T-helper 1 cell (primary cell): ENCODE data around the gene YJU2.
"Not testable (repeated sequence)": the region's sequence is repeated elsewhere in the genome, so short reads cannot be mapped to it uniquely, and the experiment has no call there.

Experiments
- DNase-seq, 5 donors: peaks; one replicate each; pipeline ENCODE4 v3.0.0-alpha.2; 2012 to 2020

The YJU2 gene

DNA sequence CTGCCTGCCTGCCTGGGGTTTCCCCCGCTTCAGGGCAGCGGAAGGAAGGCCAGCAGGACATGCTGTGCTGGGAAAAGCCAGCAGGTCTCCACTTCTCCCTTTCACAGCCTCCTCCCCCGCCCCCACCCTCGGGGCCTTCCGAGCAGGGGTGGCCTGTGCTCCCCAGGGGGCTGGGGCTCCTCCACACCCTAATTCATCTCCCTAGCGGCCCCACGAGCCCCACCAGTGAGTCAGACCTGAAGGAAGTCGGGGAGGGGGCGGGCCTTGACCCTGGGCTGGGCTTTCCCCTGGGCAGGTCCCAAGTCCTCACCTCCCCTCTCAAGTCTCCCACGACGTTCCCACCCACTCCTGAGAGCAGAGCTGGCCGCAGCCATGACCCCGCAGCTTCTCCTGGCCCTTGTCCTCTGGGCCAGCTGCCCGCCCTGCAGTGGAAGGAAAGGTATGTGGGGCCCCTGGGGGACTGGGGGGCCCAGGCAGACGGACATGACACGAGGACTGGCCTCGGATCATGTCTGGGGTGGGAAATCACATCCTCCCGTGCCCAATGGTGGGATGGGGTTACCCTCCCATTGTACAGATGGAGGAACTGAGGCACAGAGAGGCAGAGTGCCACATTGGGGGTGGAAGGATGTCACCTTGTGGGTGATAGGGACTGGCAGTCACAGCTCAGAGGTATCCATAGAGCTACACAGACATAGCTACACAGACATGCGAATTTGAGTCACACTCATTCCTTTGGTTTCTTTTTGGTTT lies 17.5 kb upstream of the YJU2 start, which contains the start of gene EBI3:
Gene EBI3, plus strand, starts transcription at position 345 of the 753 bp plus-strand sequence. Its CDS starts 28 bp downstream, at position 373.
- peak in 1 of 5 donors; percentile 43 for DNase-seq

DNA sequence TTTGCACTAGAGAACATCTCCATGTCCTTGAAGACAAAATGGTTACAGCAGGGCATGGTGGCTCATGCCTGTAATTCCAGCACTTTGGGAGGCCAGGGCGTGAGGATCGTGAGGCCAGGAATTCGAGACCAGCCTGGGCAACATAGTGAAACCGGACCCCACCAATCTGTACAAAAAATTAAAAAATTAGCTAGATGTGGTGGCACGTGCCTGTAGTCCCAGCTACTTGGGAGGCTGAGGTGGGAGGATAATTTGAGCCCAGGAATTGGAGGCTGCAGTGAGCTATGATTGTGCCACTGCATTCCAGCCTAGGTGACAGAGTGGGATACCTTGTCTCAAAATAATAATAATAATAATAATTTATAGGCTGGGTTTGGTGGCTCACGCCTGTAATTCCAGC lies 16.6 kb upstream of the YJU2 start:
- not testable (repeated sequence) for DNase-seq

DNA sequence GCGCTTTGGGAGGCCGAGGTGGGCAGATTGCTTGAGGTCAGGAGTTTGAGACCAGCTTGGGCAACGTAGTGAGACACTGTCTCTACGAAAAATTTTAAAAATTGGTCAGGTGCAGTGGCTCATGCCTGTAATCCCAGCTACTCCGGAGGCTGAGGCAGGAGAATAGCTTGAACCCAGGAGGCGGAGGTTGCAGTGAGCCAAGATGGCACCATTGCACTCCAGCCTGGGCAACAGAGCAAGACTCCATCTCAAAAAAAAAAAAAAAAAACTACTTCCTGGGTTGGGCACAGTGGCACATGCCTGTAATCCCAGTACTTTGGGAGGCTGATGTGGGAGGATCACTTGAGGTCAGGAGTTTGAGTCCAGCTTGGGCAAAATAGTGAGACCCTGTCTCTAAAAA lies 15.4 kb upstream of the YJU2 start:
- DNase-seq: not testable (repeated sequence)

- DNase-seq: not testable (repeated sequence)
Measured at GRCh38 chr19:4232139-4232538, 14.7 kb upstream of the YJU2 start.

- DNase-seq: no peak
Measured at GRCh38 chr19:4232614-4233281, 14.1 kb upstream of the YJU2 start.

GRCh38 chr19:4233282-4233853 lies 13.5 kb upstream of the YJU2 start:
- peak; percentile 28 to 64 (median 50) for DNase-seq

DNA sequence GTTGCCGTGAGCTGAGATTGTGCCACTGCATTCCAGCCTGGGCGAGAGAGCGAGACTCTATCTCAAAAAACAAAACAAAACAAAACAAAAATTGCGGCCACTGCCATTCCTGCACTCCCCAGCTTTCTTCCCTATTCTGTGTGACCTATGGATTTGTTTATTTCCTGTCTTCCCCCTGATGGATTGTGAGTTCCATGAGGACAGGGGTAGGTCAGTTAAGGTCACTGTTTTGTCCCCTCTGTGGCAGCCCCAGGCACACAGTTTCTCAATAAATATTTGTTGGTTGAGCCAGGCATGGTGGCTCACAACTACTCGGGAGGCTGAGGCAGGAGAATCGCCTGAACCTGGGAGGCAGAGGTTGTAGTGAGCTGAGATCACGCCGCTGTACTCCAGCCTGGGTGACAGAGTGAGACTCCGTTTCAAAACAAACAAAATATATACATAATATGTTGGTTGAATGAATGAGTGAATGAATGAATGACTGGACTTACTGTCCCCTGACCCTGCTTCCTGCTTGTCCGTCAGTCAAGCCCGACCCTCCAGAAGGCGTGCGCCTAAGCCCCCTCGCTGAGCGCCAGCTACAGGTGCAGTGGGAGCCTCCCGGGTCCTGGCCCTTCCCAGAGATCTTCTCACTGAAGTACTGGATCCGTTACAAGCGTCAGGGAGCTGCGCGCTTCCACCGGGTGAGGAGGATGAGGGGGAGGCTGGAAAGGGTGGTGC lies 12.6 kb upstream of the YJU2 start:
- DNase-seq: no peak

GRCh38 chr19:4234862-4235201 lies 12.0 kb upstream of the YJU2 start:
- DNase-seq: no peak

DNA sequence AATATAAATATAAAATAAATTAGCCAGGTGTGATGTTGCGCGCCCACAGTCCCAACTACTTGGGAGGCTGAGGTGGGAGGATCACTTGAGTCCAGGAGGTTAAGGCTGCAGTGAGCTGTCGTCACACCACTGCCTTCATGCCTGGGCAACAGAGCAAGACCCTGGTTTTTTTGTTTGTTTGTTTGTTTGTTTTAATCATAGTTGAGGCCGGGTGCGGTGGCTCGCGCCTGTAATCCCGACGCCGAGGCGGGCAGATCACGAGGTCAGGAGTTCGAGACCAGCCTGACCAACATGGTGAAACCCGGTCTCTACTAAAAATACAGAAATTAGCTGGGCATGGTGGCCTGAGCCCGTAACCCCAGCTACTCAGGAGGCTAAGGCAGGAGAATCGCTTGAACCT lies 9.4 kb upstream of the YJU2 start:
- not testable (repeated sequence) for DNase-seq

DNA sequence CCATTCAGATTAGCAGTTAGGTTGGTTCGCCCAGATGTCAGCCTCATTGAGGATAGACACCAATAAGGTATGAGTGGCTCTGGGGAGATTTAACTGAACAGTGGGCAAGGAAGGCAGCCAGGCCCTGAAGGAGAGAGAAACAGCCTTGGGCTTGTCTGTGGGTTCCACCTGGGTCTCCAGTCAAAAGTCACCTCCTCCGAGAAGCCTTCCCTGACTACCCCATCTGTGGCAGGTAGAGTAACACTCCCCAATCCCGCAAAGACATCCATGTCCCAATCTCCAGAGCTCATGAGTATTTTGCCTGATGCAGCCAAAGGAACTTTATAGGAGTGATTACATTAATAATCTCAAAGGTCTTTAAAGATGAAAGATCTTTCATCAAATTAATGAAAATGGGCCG lies 8.0 kb upstream of the YJU2 start:
- no peak for DNase-seq

GRCh38 chr19:4241824-4242430 lies 5.0 kb upstream of the YJU2 start:
- DNase-seq: no peak

- not testable (repeated sequence) for DNase-seq
Measured at GRCh38 chr19:4245938-4246337, 942 bp upstream of the YJU2 start.

DNA sequence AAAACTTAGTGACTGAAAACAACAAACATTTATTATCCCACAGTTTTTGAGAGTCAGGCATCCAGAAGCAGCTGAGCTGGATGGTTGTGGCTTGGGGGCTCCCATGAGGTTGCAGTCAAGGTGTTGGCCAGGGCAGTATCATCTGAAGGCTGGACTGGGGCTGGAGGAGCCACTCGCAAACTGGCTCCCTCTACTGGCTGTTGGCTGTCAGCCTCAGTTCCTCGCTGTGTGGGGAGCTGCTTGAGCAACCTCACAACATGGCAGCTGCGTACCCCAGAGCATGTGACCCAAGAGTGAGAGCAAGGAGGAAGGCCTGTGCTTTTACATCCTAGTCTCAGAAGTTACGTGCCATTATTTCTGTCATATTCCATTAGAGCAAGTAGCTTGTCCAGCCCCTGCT lies 9.7 kb downstream of the YJU2 start:
- no peak for DNase-seq

DNA sequence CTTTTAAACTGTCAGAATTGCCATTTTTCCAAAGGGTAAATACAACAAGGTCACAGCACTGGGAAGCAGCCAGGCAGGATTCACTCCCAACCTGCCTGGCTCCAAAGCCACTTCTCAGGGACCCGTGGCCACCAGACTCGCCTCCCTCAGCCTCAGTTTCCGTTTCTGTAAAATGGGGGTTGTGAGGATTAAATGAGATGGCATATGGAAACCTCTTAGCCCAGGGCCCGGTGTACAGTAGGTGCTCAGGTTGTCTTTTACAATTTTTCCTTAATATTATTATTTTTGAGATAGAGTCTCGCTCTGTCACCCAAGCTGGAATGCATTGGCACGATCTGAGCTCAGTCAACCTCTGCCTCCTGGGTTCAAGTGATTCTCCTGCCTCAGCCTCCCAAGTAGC lies 10.1 kb downstream of the YJU2 start:
- DNase-seq: no peak

DNA sequence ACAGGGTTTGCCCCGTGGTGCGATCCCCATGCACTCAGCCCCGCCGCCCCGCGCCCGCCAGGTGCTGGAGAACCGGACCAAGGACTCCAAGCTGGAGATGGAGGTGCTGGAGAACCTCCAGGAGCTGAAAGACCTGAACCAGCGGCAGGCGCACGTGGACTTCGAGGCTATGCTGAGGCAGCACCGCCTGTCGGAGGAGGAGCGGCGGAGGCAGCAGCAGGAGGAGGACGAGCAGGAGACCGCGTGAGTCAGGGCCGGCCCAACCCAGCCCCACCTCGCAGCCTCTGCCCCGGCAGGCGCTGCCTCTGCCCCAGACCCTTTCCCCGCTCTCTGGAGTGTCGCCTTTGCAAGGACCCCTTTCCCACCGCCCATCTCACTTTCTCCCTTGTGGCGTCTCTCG lies 11.3 kb downstream of the YJU2 start:
- DNase-seq: no peak

DNA sequence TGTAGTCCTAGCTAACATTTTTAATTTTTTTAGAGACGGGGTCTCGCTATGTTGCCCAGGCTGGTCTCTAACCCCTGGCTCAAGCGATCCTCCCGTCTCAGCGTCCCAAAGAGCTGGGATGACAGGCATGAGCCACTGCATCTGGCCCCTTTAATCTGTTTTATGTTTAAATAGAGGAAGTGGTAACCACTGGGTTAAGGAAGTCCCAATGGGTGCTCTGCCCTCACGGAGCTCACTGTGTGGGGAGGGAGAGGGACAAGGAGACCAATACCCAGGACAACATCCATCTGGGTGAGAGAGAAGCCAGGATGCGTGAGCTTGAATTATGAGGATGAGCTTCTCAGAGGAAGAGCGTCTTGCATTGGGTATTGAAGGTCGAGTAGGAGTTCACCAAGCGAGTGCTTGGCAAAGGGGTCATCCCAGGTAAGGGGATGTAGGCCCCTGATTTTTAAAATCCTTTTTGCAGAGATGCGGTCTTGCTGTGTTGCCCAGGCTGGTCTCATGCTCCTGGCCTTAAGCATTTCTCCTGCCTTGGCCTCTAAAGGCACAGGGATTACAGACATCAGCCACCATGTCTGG lies 13.8 kb downstream of the YJU2 start:
- DNase-seq: no peak

- DNase-seq: no peak
Measured at GRCh38 chr19:4264812-4265211, 17.9 kb downstream of the YJU2 start.

DNA sequence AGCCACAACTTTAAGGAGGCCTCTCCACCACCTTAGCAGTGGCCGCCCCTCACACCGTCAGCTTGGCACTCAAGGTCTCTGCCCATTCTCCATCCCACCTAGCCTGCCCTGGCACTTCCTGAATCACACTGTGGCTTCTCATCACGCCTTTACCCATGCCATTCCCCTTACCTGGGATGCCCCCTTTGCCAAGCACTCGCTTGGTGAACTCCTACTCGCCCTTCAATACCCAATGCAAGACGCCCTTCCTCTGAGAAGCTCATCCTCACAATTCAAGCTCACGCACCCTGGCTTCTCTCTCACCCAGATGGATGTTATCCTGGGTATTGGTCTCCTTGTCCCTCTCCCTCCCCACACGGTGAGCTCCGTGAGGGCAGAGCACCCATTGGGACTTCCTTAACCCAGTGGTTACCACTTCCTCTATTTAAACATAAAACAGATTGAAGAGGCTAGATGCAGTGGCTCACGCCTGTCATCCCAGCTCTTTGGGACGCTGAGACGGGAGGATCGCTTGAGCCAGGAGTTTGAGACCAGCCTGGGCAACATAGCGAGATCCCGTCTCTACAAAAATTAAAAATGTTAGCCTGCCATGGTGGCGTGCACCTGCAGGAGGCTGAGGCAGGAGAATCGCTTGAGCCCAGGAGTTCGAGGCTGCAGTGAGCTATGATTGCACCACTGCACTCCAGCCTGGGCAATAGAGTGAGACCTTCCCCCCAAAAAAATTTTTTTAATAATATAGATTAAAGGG lies 19.5 kb downstream of the YJU2 start:
- no peak for DNase-seq

GRCh38 chr19:4267101-4267900 lies 20.4 kb downstream of the YJU2 start:
- DNase-seq: peak in 4 of 5 donors; percentile 37 to 64 (median 49)

GRCh38 chr19:4267901-4268815 lies 21.3 kb downstream of the YJU2 start:
- DNase-seq: no peak
